ENCODE results near the gene GNB1L. TPM values are rescaled to one million over a fixed set of nuclear protein-coding genes. Genes with fewer than 3 reads are reported as not detected.

The GNB1L gene
- polyA plus RNA-seq, 1 donor, result 4.4 TPM

DNA sequence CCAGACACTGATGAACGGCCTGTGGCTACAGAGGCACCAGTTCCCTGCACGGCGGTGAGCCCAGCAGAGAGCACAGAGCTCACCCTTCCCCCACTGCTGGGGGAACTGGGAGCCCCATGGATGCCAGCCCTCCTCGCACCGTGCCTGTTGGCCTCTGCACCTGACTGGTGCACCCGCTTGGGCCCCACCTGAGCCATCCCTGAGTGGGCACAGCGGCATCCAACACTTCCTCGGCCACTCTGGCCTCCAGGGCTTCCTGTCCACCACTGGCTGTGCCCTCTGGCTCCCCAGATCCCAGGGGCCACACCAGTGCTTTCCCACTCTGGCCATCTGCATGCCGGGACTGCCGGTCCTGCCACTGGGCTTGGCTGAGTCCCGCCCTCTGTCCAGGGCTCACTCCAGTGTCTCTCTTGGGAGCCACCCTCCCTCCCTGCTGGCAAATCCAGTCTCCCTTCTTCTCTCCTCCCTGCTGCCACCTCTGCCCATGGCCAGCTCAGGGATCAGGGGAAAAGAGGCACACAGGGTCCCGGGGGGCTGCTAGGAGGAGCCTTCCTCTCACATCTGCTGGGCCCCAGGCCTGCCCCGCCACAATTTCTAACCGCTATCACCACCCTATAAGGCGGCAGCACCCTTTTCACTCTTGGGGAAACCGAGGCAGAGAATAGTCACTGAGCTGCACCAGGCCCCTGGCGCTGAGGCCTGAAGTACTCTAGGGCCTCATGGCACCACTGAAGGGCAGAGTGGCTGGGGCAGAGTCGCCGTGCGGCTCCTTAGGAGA lies 33.0 kb downstream of the GNB1L start:
- DNase-seq, result no peak
- no CpG with 5 or more reads among the region's 20 CpGs for WGBS (ENCODE audit: insufficient coverage, low lambda C conversion rate)

DNA sequence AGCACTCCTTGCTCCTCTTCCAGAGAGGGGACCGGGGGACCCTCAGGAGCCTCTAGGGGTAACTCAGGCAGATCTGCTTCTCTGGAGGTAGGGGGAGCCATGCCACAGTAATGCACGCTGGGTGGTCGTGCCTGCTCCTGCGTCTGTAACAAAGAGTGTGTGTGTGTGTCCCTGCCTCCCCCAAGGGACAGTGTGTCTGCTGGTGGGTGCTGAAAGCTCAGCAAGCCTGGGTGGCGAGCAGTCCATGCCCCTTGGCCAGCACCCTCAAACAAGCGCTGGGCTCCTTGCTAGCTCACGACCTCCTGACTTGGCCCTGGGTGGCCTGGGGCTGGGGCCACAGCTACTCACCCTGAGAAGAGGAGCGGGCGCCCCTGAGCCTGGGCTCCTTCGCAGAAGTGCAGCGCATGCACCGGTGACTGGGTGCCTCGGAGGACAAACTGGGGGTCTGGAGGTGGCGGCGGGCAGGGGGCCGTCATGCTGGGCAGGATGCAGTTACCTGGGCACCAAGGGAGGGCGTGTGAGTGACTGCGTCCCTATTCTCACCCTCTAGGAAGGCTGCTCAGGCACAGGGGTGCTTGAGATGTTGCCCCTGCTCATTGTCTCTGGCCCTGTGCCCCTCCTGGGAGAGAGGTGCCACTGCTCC lies 33.7 kb downstream of the GNB1L start:
- Histone ChIP-seq H3K27me3 (ENCODE audit: control insufficient read depth, insufficient read depth, low read length) (no peaks in the 10 kb centered on the region), H3K4me1 (ENCODE audit: control insufficient read depth, insufficient read depth, low read length) (peaks cover 25% of the 10 kb centered on the region), H3K4me3 (ENCODE audit: low read length) (no peak overlapping the region), H3K9me3 (ENCODE audit: control insufficient read depth, low read depth, low read length) (no peaks in the 10 kb centered on the region), H3K36me3 (ENCODE audit: control insufficient read depth, insufficient read depth, low read length) (no peaks in the 10 kb centered on the region), H3K27ac (ENCODE audit: low read length) (no peak overlapping the region)
- DNase-seq, result no peak
- WGBS (ENCODE audit: insufficient coverage, low lambda C conversion rate), result no CpG with 5 or more reads among the region's 18 CpGs

More for the DNA sequence above, 33.0 kb downstream of the GNB1L start:
- Histone ChIP-seq H3K27me3 (ENCODE audit: control insufficient read depth, insufficient read depth, low read length) (no peaks in the 10 kb centered on the region), H3K36me3 (ENCODE audit: control insufficient read depth, insufficient read depth, low read length) (no peaks in the 10 kb centered on the region), H3K4me3 (ENCODE audit: low read length) (no peak overlapping the region), H3K9me3 (ENCODE audit: control insufficient read depth, low read depth, low read length) (no peaks in the 10 kb centered on the region), H3K27ac (ENCODE audit: low read length) (no peak overlapping the region), H3K4me1 (ENCODE audit: control insufficient read depth, insufficient read depth, low read length) (peaks cover 25% of the 10 kb centered on the region)

DNA sequence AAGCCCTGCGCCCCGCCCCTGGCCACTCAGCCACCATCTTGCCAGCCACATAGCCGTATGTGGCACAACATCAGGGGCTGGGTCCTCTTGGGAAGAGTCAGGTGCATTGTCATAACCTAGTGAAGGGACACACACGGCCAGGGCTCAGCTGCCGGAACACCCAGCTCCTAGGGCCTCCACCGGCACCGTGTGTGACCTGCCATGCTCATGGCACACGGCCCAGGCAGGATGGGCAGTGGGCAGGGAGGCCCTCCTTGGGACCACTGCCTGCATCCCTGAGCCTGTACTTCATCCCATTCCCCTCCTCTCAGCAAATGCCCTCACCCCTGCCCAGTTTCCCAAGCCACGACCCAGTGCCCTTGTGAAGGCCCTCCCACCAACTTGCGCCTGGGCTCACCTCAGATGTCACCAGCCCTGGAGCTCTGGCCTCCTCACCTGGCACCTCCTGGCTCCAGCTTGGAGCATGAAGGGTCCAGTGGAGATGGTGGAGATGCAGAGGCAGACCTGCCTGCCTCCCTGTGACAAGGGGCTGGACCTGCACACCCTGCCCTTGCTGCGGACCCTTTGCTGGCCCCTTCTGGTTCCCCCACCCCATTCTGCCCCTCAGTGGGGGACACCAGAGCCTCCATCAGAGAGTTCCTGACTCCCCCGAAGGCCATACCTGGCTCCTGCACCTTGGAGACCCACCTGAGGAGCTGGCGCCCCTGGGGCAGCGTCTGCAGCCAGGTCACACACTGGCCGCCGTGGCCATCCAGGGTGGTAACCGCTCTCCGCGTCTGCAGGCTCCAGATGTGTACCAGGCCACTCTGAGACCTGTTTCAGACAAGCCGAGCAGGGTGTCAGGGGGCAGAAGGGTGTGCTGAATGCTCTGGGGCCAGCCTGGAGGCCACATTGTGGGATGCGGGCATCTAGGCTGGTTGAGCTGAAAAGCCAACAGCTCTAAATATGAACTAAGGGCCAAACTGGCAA lies 34.5 kb downstream of the GNB1L start:
- no CpG with 5 or more reads among the region's 21 CpGs for WGBS (ENCODE audit: insufficient coverage, low lambda C conversion rate)
- Histone ChIP-seq H3K9me3 (ENCODE audit: control insufficient read depth, low read depth, low read length) (no peaks in the 10 kb centered on the region), H3K4me1 (ENCODE audit: control insufficient read depth, insufficient read depth, low read length) (peaks cover 25% of the 10 kb centered on the region), H3K4me3 (ENCODE audit: low read length) (no peak overlapping the region), H3K27ac (ENCODE audit: low read length) (no peak overlapping the region), H3K27me3 (ENCODE audit: control insufficient read depth, insufficient read depth, low read length) (no peaks in the 10 kb centered on the region), H3K36me3 (ENCODE audit: control insufficient read depth, insufficient read depth, low read length) (no peaks in the 10 kb centered on the region)
- DNase-seq, result no peak

DNA sequence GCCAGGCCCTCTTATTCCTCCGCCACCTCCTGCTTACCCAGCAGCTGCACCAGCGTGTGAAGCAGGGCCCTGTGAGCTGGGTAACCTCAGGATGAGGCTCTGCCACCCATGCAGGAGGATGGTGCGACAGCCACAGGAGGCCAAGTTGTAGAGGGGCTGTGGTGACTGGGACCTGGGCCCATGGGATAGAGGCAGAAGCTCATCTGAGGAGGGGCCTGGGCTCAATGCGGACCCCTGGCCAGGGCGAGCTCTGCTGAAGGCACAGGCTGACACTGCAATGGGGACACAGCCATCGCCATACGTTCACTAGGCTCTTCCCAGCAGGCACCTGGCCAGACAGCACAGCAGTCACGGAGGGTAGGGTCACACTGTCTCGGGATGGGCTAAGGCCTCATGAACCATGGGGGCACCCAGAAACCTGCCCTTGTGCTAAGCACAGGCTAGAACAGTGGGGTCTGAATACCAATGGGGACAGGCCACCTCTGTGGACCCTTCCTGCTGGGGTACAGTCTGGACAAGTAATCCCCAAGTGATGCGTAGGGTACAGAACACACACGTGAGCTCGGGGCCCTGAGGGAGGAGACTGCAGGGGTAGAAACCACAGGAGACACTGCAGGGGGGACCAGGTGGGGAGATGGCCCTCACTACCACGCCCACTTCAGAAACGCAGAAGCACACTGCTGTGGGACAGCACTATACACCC lies 35.3 kb downstream of the GNB1L start:
- Histone ChIP-seq H3K36me3 (ENCODE audit: control insufficient read depth, insufficient read depth, low read length) (no peaks in the 10 kb centered on the region), H3K4me3 (ENCODE audit: low read length) (no peak overlapping the region), H3K9me3 (ENCODE audit: control insufficient read depth, low read depth, low read length) (no peaks in the 10 kb centered on the region), H3K27ac (ENCODE audit: low read length) (no peak overlapping the region), H3K27me3 (ENCODE audit: control insufficient read depth, insufficient read depth, low read length) (no peaks in the 10 kb centered on the region), H3K4me1 (ENCODE audit: control insufficient read depth, insufficient read depth, low read length) (peaks cover 17% of the 10 kb centered on the region)
- no peak for DNase-seq
- WGBS (ENCODE audit: insufficient coverage, low lambda C conversion rate), result no CpG with 5 or more reads among the region's 14 CpGs

DNA sequence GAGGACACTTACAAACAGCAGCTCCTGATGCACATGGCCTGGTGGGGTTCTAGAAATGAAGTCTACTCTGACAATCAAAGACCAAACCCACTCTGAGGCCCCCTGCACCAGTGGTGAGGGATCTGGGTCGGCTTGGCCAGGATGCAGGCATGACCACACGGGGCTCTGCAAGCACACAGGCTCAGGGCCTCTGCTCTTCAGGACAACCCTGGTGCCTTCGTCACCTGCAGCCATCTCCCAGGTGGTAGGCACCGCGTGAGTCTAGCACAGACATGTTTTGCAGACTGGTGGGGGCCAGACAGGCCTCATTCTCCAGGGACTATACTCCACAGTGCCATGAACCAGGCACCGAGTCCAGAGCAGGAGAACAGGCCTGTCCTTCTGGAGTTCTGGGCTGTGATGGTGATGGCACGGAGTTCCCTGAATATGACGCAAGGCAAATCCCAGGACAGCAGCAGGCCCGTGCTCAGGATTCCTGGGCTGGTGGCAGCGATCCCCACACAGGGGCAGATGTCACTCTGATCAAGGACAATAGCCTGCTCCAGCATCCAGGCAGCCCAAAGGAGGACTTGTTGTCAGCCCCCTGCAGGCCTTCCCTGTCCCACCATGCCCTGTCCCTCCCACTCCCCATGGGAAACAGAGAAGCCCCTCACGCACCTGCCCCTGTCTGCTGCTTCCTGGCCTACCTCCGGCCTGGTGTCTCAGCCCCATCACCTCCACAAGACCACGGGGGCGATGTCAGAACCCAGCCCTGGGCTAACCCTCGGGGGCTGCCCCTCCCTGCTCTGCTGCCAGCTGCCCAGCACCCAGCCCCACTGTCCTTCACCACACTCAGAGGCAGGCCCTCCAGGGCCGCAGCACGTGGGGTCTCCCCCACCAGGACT lies 36.1 kb downstream of the GNB1L start:
- WGBS (ENCODE audit: insufficient coverage, low lambda C conversion rate), result no CpG with 5 or more reads among the region's 17 CpGs
- Histone ChIP-seq H3K9me3 (ENCODE audit: control insufficient read depth, low read depth, low read length) (no peaks in the 10 kb centered on the region), H3K27me3 (ENCODE audit: control insufficient read depth, insufficient read depth, low read length) (no peaks in the 10 kb centered on the region), H3K27ac (ENCODE audit: low read length) (no peak overlapping the region), H3K4me1 (ENCODE audit: control insufficient read depth, insufficient read depth, low read length) (peaks cover 14% of the 10 kb centered on the region), H3K4me3 (ENCODE audit: low read length) (no peak overlapping the region), H3K36me3 (ENCODE audit: control insufficient read depth, insufficient read depth, low read length) (no peaks in the 10 kb centered on the region)
- no peak for DNase-seq

DNA sequence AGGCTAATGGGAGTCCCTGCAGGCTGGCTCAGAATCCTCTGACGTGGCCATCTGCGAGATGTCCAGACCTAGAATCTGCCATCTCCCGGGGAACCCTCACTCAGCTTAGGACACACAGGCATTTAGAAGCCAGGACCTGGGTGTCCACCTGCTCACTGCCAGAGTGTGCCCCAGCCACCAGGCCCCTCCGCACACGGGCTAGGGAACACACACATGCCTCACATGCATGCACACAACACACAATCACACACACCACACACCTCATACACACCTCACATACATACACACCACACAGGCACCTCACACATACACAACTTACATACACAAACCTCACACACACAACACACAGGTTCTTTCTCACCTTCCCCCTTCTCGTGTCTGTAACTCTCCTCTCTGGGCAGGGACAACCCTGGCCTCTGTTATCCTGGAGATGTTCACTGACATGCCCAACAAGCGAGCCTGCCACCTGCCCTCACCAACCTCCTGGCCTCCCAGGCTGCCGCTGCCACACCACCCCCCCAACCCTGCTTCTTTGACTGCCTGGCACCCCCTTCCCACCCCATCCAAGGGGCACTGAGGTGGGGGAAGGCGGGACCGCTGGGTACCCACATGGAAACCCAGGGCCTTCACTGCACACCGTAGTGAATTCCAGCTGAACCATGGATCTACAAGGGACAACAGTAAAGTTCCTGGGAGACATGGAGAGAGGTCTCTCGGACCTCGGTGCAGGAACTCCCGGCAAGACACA lies 38.1 kb downstream of the GNB1L start:
- H3K9me3 ChIP-seq (ENCODE audit: control insufficient read depth, low read depth, low read length), result no peaks in the 10 kb centered on the region
- H3K4me3 ChIP-seq (ENCODE audit: low read length), result no peak overlapping the region
- no CpG with 5 or more reads among the region's 14 CpGs for WGBS (ENCODE audit: insufficient coverage, low lambda C conversion rate)
- H3K4me1 ChIP-seq (ENCODE audit: control insufficient read depth, insufficient read depth, low read length), result no peaks in the 10 kb centered on the region
- no peaks in the 10 kb centered on the region for H3K27me3 ChIP-seq (ENCODE audit: control insufficient read depth, insufficient read depth, low read length)
- no peak overlapping the region for H3K27ac ChIP-seq (ENCODE audit: low read length)
- no peak for DNase-seq
- H3K36me3 ChIP-seq (ENCODE audit: control insufficient read depth, insufficient read depth, low read length), result no peaks in the 10 kb centered on the region

DNA sequence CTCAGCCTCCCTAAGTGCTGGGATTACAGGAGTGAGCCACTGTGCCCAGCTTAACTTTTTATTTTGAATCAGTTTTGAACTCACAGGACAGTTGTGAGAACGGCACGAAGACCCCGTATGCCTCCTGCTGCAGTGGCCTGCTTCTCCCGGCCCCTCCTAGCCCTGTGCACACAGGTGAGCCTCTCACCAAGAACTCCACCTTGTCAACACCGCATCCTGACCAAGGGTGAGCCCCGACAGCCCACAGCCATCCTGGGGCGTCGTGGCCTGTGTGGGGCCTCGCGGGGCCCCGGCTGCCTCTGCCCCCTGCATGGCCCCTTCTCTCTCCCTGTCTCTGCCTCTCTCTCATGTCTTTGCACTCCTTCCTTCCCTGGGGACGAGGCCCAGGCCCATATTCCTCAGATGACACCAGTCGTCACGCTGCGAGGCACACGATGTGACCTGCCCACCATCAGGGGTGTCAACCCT lies 38.8 kb downstream of the GNB1L start:
- Histone ChIP-seq H3K36me3 (ENCODE audit: control insufficient read depth, insufficient read depth, low read length) (no peaks in the 10 kb centered on the region), H3K27ac (ENCODE audit: low read length) (no peak overlapping the region), H3K9me3 (ENCODE audit: control insufficient read depth, low read depth, low read length) (no peaks in the 10 kb centered on the region), H3K27me3 (ENCODE audit: control insufficient read depth, insufficient read depth, low read length) (no peaks in the 10 kb centered on the region), H3K4me1 (ENCODE audit: control insufficient read depth, insufficient read depth, low read length) (no peaks in the 10 kb centered on the region), H3K4me3 (ENCODE audit: low read length) (no peak overlapping the region)
- no CpG with 5 or more reads among the region's 16 CpGs for WGBS (ENCODE audit: insufficient coverage, low lambda C conversion rate)
- no peak for DNase-seq

DNA sequence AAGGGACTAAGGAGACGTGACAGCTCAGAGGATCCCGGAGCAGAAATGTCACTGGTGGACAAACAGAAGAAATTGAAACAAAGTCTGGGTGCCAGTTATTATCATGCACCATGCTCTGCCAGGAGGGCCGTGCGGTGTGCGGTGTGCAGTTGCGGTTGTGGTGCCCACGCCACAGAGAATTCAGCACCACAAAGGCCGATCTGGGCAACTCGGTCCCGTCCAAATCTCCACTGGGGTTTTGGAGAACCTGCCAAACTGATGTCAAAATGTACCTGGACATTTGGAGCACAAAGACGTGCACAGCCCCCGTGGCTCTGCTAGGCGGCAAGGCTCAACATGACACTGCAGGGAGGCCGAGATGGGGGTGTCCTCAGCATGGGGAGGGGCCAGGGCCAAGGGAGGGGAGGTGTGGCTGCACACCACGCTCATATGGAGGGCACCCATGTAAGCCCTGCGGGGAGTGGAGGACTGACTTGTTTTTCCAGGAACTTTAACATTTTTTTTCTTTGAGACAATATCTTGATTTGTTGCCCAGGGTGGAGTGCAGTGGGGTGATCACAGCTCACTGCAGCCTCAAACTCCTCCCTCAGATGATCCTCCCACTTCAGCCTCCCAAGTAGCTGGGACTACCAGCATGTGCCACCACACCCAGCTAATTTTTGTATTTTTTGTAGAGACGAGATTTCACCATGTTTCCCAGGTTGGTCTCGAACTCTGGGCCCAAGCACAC lies 39.4 kb downstream of the GNB1L start:
- Histone ChIP-seq H3K4me3 (ENCODE audit: low read length) (no peak overlapping the region), H3K36me3 (ENCODE audit: control insufficient read depth, insufficient read depth, low read length) (no peaks in the 10 kb centered on the region), H3K27me3 (ENCODE audit: control insufficient read depth, insufficient read depth, low read length) (no peaks in the 10 kb centered on the region), H3K9me3 (ENCODE audit: control insufficient read depth, low read depth, low read length) (no peaks in the 10 kb centered on the region), H3K27ac (ENCODE audit: low read length) (no peak overlapping the region), H3K4me1 (ENCODE audit: control insufficient read depth, insufficient read depth, low read length) (no peaks in the 10 kb centered on the region)
- no peak for DNase-seq
- WGBS (ENCODE audit: insufficient coverage, low lambda C conversion rate), result 100% methylated on average over 2 of the region's 18 CpGs
